ENCODE measurements around the gene FAM229A. TPM values are rescaled to one million over a fixed set of nuclear protein-coding genes. Genes with fewer than 3 reads are reported as not detected.

The FAM229A gene
- total and polyA plus RNA-seq, 9 of the 15 experiments (the other 6 are each of a cell fraction or from before 2014, with no cell fraction given), result 0.04 to 21.6 (median 7.4) TPM

GRCh38 chr1:32400876-32401631 lies 38.8 kb upstream of the FAM229A start (continued):
- TF ChIP-seq GTF3C2 (IDR thresholded peaks at IDR 0.05; ENCODE audit: borderline replicate concordance, extremely low read depth, insufficient read length) (no peak), HSF4 (CRISPR knock-in tag; IDR thresholded peaks at IDR 0.05; ENCODE audit: borderline replicate concordance) (no peak), CTCF (IDR thresholded peaks at IDR 0.05 in 2 of 3, conservative IDR thresholded peaks at IDR 0.05 in 1 of 3; ENCODE audit: insufficient read depth in 2 of 3, low read depth in 1 of 3, low read length in 3 of 3) (peak; percentile 90 to 98 (median 96)), PHTF2 (CRISPR knock-in tag; IDR thresholded peaks at IDR 0.05) (no peak), PTRF (tag; IDR thresholded peaks at IDR 0.05) (no peak), IFI16 (CRISPR knock-in tag; IDR thresholded peaks at IDR 0.05) (no peak), SPI1 (IDR thresholded peaks at IDR 0.05; ENCODE audit: borderline replicate concordance, low read depth, low read length) (no peak), ZNF644 (tag; IDR thresholded peaks at IDR 0.05; ENCODE audit: low read depth) (no peak), TRIM28 (IDR thresholded peaks at IDR 0.05) (no peak), MEF2D (tag; conservative IDR thresholded peaks at IDR 0.05; ENCODE audit: low read depth) (no peak), ZNF277 (CRISPR knock-in tag; IDR thresholded peaks at IDR 0.05; ENCODE audit: borderline replicate concordance) (no peak), ZNF408 (CRISPR knock-in tag; IDR thresholded peaks at IDR 0.05; ENCODE audit: low read depth) (no peak), CREB3 (tag; conservative IDR thresholded peaks at IDR 0.05; ENCODE audit: low read depth) (no peak), PTBP1 (IDR thresholded peaks at IDR 0.05; ENCODE audit: low read depth, low read length) (no peak), ZNF561 (CRISPR knock-in tag; conservative IDR thresholded peaks at IDR 0.05) (no peak), MTA3 (IDR thresholded peaks at IDR 0.05; ENCODE audit: borderline replicate concordance) (no peak), BRF1 (IDR thresholded peaks at IDR 0.05; ENCODE audit: borderline replicate concordance, extremely low read depth, insufficient read length) (no peak), ARNT (IDR thresholded peaks at IDR 0.05) (no peak), ZNF253 (CRISPR knock-in tag; conservative IDR thresholded peaks at IDR 0.05) (no peak), ETV5 (CRISPR knock-in tag; IDR thresholded peaks at IDR 0.05; ENCODE audit: low read depth) (0 out of 2 replicates have a peak, but pooled peaks have one; percentile 48), ZNF668 (CRISPR knock-in tag; IDR thresholded peaks at IDR 0.05) (no peak), ZNF212 (CRISPR knock-in tag; IDR thresholded peaks at IDR 0.05) (no peak)

All from K562 (cell line).